ENCODE results near the gene C10orf95. TPM values are rescaled to one million over a fixed set of nuclear protein-coding genes. Genes with fewer than 3 reads are reported as not detected.

C10orf95 gene
- total RNA-seq, 2 donors from 2014 or later: 2.8 to 4.8 TPM

GRCh38 chr10:102450374-102451104 lies 804 bp downstream of the C10orf95 start:
- H3K4me1 ChIP-seq: no peaks in the 10 kb centered on the region
- TF ChIP-seq CTCF (IDR thresholded peaks at IDR 0.05): no peak
- intact Hi-C loops (cut with DNase I): no loop called here

DNA sequence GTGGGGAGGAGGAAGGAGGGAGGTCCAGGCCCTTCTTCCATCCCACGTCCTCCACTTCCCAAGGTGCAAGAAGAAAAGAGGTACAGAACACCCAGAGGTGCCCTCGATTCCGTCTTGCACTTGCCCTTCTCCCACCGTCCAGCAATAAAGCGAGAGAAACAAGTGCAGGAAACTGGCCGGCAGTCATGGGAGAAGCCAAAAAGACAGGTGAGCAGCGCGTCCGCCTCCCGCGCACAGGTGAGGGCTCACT lies 1.3 kb downstream of the C10orf95 start:
- Histone ChIP-seq H3K27me3 (no peaks in the 10 kb centered on the region), H3K4me1 (no peaks in the 10 kb centered on the region), H3K4me3 (peak overlapping the region; percentile 71), H3K27ac (peak overlapping the region; percentile 92), H3K9me3 (no peaks in the 10 kb centered on the region), H3K9ac (ENCODE audit: low read depth in 2 of 2, low read length in 2 of 2) (peak overlapping the region; percentile 91 to 97), H3K36me3 (no peaks in the 10 kb centered on the region)
- no peak for DNase-seq
- intact Hi-C loops (cut with DNase I): no loop called here
- no peak for TF ChIP-seq CTCF (IDR thresholded peaks at IDR 0.05)

More at GRCh38 chr10:102450374-102451104, 804 bp downstream of the C10orf95 start:
- Histone ChIP-seq H3K27me3 (no peaks in the 10 kb centered on the region), H3K4me3 (peak overlapping the region; percentile 71), H3K9ac (ENCODE audit: low read depth in 2 of 2, low read length in 2 of 2) (peak overlapping the region; percentile 91 to 97), H3K9me3 (no peaks in the 10 kb centered on the region), H3K36me3 (no peaks in the 10 kb centered on the region), H3K27ac (peak overlapping the region; percentile 92)
- DNase-seq: peak; percentile 82

DNA sequence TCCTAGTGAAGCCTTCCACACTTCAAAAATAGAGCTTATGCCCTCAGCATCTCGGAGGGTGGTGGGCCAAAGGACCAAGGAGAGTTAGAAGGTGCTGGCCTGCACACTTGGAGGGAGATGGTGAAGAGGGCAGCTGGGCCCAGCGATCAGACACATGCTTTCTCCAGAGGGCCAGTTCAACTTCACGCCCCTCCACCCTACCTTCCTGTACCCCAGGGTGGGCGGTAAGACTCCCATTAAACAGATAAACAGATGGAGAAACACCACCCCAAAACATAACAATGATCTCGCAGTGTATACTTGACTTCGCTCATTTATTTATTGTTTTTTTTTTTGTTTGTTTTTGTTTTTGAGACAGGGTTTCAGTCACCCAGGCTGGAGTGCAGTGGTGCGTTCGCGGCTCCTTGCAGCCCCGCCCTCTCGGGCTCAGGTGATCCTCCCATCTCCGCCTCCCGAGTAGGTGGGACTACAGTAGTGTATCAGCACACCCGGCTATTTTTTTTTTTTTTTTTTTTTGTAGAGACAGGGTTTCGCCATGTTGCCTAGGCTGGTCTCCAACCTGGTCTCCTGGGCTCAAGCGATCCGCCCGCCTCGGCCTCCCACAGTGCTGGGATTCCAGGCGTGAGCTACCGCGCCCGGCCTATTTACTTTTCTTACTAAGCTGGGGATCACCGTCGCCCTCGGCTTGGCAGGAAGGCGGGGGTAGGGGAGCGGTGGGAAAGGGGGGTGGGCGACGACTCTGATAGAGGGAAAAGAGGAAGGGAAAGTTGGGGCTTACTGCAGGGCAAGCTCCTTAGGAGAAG lies 1.8 kb downstream of the C10orf95 start:
- H3K9me3 ChIP-seq: no peaks in the 10 kb centered on the region
- peak overlapping the region; percentile 92 for H3K27ac ChIP-seq
- peak overlapping the region; percentile 71 for H3K4me3 ChIP-seq
- H3K36me3 ChIP-seq: no peaks in the 10 kb centered on the region
- intact Hi-C loops (cut with DNase I): no loop called here
- no peaks in the 10 kb centered on the region for H3K27me3 ChIP-seq
- TF ChIP-seq CTCF (IDR thresholded peaks at IDR 0.05): no peak
- H3K9ac ChIP-seq (ENCODE audit: low read depth in 2 of 2, low read length in 2 of 2): peak overlapping the region; percentile 91 to 97
- no peaks in the 10 kb centered on the region for H3K4me1 ChIP-seq
- peak; percentile 91 for DNase-seq

DNA sequence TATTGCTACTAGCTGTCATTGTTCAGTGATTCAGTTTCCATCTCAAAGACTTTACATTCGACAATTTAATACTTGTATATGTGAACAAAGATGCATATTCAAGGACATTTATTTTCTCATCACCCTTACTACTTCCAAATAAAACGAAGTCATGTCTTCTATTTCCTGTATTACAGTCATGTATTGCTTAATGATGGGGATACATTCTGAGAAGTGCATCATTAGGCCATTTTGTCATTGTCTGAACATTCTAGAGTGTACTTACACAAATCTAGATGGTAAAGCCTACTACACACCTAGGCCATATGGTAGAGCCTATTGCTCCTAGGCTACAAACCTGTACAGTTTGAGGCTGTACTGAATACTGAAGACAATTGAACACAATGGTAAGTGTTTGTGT lies 6.5 kb downstream of the C10orf95 start:
- no peaks in the 10 kb centered on the region for H3K36me3 ChIP-seq
- DNase-seq: no peak
- no peaks in the 10 kb centered on the region for H3K4me1 ChIP-seq
- no peak overlapping the region for H3K9ac ChIP-seq (ENCODE audit: low read depth in 2 of 2, low read length in 2 of 2)
- H3K4me3 ChIP-seq: no peak overlapping the region
- H3K27me3 ChIP-seq: no peaks in the 10 kb centered on the region
- no peak for TF ChIP-seq CTCF (IDR thresholded peaks at IDR 0.05)
- intact Hi-C loops (cut with DNase I): no loop called here
- no peak overlapping the region for H3K27ac ChIP-seq
- no peaks in the 10 kb centered on the region for H3K9me3 ChIP-seq

- no peaks in the 10 kb centered on the region for H3K4me1 ChIP-seq
- H3K4me3 ChIP-seq: no peak overlapping the region
- no peaks in the 10 kb centered on the region for H3K9me3 ChIP-seq
- H3K27me3 ChIP-seq: no peaks in the 10 kb centered on the region
- no peaks in the 10 kb centered on the region for H3K36me3 ChIP-seq
- no peak overlapping the region for H3K27ac ChIP-seq
- no peak for TF ChIP-seq CTCF (IDR thresholded peaks at IDR 0.05)
- no peak overlapping the region for H3K9ac ChIP-seq (ENCODE audit: low read depth in 2 of 2, low read length in 2 of 2)
- intact Hi-C loops (cut with DNase I): no loop called here
- no peak for DNase-seq
Measured at GRCh38 chr10:102438374-102438773, 13.0 kb downstream of the C10orf95 start.
